OCI-LY3 (cell line): ENCODE measurements around the gene NOP56.

ENCODE experiments used
- CTCF ChIP-seq: fragments of 200-600, 300-600 bp; sonication (generic); IDR thresholded peaks from 2 replicates; pipeline ENCODE4 v1.5.1; 2014; ENCODE audit warnings: antibody characterized with exemption, low read length, low read depth
- EZH2phosphoT487 ChIP-seq: fragments of 200-600 bp; shearing (Covaris generic); IDR thresholded peaks from 2 replicates; pipeline ENCODE4 v1.6.1; 2018; ENCODE audit warnings: antibody characterized with exemption, mixed run types, low read depth

- TF ChIP-seq CTCF, result no peak
- TF ChIP-seq EZH2phosphoT487, result no peak
Measured at GRCh38 chr20:2626853-2627541, 25.4 kb upstream of the NOP56 start.
